HG03571 (cell line): Measurements from ENCODE around the gene YWHAH.
"Not testable (repeated sequence)": the region's sequence is repeated elsewhere in the genome, so short reads cannot be mapped to it uniquely, and the experiment has no call there.

Experiments used
- ATAC-seq: cut with Tn5 transposase; IDR thresholded peaks from one replicate; pipeline ENCODE4 v1.9.1; 2021; ENCODE audit not compliant: unreplicated experiment

YWHAH gene

DNA sequence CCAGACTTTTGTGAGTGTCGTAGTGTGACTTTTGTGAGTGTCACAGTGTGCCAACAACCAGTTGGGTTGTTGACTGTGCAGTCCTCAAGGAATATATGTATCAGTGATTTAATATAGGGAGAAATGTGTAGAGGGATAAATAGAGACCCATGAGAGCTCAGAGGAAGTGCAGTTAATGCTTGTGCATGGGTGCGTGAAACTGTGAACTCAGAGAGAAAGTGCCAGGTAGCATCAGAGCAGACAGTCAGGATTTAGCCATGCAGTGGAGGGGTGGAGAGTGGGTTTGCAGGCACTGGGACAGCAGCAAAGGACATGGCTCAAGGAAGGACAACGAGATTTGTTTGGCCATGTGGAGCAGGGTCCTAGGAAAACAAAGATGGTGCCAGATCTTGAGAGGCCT is 33.6 kb downstream of the YWHAH start:
- no peak for ATAC-seq

DNA sequence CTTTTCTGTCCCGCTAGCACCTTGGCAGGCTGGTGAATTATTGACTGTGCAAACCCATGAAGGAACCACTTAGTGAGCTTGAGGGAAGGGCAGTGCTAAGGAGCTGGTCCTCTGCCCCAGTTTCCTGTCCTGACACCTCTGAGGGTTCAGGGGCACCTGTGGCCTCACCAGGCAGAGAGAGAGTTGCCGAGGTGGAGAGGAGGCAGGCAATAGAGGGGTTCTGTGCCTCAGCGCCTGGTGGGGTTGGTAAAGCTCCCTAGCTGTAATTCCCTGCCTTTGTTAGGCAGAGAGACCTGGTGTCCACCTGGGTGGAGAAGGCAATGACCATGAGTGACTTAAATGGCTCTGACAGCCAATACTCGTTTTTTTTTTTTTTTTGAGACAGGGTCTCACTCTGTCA is 36.3 kb downstream of the YWHAH start:
- no peak for ATAC-seq

DNA sequence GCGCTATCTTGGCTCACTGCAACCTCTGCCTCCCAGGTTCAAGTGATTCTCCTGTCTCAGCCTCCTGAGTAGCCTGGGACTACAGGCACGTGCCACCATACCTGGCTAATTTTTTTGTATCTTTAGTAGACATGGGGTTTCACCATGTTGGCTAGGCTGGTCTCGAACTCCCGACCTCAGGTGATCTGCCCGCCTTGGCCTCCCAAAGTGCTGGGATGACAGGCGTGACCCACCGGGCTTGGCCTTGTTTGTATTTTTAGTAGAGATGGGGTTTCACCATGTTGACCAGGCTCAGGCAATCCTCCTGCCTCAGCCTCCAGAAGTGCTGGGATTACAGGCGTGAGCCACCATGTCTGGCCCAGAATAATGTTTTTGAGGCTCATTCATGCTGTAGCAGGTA is 37.6 kb downstream of the YWHAH start:
- ATAC-seq, result not testable (repeated sequence)

DNA sequence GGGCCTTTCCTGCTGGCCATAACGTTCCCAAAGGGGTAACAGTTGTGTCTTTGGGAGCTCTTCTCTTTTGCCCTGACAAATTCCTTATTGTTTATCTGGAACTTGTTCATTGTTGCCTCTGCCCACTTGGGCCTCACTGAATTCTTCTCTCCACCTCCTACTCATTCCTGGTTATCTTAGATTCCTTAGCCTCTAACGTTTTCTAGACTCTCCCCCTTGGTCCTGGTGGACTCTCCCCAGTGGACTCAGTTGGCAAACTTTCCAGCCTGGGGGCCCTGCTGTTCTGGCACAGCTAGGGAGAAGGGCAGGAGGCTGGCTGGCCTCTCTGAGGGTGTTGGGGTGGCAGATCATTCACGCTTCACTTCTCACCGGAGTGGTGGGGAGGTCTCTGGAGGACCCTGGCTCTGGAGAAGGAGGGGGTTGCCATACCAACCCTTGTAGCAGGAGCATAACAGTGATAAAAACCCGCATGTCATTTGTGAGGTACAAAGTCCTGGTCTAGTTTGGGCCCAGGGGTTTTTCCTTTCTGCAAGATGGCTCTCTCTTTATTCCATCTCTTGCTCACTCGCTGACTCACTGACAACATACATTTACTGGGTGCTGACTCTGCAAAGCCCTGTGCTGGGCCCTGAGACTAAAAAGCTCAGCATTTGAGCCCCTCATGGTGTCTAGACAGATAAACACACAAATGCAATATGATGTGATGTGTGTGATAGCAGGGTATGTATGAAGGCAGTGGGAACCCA is 39.7 kb downstream of the YWHAH start:
- ATAC-seq, result no peak

DNA sequence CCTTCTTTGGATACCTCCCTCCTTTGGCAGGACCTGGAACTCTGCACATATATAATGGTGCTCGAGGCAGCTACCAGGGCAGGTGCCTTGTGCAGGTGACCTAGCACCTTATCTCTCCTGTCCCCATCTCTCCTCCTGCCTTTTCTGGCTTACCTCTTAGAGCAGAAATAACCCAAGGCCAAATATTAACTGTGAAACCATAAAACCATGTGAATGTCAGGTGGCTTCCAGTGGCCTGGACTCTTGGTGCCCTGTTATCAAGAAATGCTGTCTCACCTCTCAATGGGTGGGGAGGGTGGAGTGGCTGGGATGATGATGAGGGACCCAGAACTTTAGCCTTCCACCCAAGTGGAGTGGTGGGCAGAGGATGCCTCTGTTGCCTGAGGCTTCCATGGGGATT is 42.9 kb downstream of the YWHAH start:
- ATAC-seq, result no peak

DNA sequence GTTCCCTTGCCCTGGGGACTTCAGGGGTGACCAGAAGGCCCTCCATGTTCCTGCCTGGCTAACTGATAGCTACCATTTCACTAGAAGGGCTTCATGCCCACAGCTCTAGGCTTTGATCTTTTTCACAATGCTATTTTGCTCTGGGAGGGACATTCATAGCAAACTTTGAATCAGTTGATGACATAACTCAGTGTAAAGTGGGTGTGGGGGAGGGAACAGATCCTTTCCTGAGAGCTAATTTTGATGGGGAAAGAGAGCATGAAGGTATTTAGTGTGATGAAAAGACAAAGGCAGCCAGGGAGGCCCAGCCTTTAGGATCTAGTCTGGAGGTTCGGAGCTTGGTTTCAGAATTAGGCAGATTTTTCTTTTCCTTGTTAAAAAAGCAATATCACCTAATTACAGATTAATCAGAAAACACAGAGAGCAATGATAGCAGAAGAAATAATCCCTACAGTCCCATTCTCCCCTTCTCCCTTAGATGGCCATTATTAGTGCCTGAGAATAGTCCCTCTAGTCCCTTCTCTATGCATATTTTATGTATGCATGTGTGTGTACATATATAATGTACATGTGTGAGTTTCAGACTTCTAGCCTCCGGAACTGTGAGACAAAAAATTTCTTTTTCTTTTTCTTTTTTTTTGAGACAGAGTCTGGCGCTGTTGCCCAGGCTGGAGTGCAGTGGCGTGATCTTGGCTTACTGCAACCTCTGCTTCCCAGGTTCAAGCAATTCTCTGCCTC is 46.9 kb downstream of the YWHAH start:
- no peak for ATAC-seq

DNA sequence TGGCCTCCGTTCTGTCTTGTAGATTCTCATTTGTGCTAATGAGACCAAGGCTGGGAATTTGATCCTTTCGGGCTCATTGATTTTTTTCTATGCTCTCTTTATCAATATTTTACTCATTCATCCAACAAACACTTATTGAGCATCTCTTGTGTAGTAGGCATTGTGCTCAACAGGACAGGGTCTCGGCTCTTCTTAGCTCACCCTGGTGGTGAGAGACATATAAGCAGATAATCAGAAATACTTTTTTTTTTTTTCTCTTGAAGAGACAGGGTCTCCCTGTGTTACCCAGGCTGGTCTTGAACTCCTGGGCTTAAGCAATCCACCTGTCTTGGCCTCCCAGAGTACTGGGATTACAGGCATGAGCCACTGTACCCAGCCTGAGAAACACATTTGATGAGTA is 50.7 kb downstream of the YWHAH start:
- ATAC-seq, result no peak

DNA sequence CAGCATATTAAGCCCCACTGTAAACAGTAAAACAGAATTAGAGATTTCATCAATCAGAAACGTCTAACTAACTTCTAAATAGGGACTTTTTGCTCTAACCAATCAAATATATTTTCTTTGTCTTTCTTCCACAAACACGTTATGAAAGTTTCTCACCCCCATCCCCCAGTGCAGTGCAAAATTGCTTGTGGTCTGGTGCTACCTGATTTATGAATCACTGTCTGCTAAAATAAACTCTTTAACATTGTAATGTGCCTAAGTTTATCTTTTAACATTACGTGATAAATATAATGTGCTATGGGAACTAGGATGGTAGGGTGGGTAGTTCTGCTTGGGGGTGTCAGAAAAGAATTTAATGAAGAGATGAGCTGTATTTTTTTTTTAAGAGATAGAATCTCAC is 51.5 kb downstream of the YWHAH start:
- no peak for ATAC-seq

DNA sequence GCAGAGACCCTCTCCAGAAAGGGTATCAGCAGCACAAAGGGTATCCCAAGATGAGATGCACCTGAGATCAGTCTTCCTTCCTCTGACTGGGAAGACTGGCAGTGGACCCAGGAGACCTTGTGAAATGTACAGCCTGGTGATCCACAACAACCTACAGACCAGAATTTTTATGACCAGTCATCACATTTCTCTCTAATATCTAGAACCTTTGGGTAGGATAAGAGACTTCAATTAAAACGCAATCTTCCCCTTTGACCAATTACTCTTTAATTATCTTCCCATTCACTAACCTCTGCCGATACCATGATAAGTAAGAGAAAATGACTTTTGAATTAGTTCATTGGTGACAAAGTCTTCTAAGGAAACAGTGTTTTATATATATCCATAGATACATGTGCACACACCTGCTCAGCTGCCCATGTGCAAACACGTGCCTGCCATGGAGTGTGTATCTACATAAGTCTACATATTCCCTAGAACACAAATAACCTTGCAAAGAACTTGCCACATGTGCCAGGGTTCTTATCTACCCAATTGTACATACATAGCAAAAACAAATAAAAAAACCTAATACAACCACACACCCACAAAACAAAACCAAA is 54.5 kb downstream of the YWHAH start:
- no peak for ATAC-seq

DNA sequence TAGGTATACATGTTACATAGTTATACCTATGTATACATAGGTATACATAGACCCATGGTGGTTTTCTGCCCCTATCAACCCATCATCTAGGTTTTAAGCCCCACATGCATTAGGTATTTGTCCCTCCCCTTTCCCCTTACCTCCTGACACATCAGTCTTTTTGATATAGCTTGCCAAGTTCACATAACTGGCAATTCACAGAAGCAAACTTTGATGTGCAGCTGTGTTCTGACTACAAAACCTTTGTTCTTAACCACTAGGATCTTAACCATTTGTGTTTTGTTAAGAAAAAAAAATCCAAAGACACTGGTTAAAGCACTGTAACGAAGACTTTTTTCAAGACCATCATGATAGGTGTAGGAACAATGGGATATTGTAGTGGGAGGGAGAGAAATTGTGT is 55.8 kb downstream of the YWHAH start:
- ATAC-seq, result no peak

DNA sequence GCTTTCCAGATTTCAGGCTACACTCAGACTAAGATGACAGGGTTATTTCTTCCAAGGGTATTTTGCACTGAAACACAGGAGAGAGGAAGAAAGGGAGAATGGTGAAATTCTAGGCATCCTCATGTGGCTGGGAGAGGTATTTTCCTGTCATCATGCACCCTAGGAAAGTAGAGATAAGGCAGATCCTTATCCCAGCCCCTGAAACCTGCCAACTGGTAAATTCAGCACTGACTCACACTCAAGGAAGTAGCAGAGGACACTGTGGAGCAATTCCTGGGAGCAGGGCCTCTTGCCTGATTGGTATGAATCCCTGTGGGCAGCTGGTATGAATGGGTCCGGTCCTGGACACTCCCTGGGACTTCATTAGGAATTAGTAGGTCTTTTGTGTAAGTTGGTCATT is 61.1 kb downstream of the YWHAH start:
- no peak for ATAC-seq
